Measurements from ENCODE around the gene FAM20C. TPM values are rescaled to one million over a fixed set of nuclear protein-coding genes. Genes with fewer than 3 reads are reported as not detected.

The FAM20C gene
- total and polyA plus RNA-seq, 2 of the 8 experiments (the other 6 are each of a cell fraction or from before 2014, with no cell fraction given) = 9.5 to 34.8 TPM

GRCh38 chr7:229184-229964, 37.0 kb downstream of the FAM20C start:
- Histone ChIP-seq H3K9ac (replicated peaks in 1 of 4; ENCODE audit: extremely low read depth in 1 of 4, low read depth in 3 of 4, low read length in 3 of 4) (no peak overlapping the region), H3K27me3 (replicated peaks in 1 of 4; ENCODE audit: control insufficient read depth in 3 of 4, extremely low read depth in 1 of 4, insufficient read depth in 3 of 4, low read length in 3 of 4) (no peaks in the 10 kb centered on the region), H4K91ac (replicated peaks; ENCODE audit: insufficient read length, low read length) (no peak overlapping the region), H3K4me1 (replicated peaks in 1 of 4; ENCODE audit: control insufficient read depth in 3 of 4, insufficient read depth in 4 of 4, low read length in 3 of 4) (no peaks in the 10 kb centered on the region), H2BK120ac (replicated peaks; ENCODE audit: low read depth, low read length) (no peak overlapping the region), H2BK15ac (ENCODE audit: low read length) (no peak overlapping the region), H3K56ac (replicated peaks; ENCODE audit: insufficient read length, low read depth, low read length) (no peak overlapping the region), H3K79me2 (ENCODE audit: control insufficient read depth in 1 of 2, insufficient read depth in 2 of 2, low read length in 2 of 2) (no peaks in the 10 kb centered on the region), H3K36me3 (ENCODE audit: control insufficient read depth in 2 of 4, insufficient read depth in 4 of 4, low read length in 3 of 4) (peaks cover 0 to 3% (median under 1%) of the 10 kb centered on the region in 4 experiments; a peak in 2 of 8 replicates), H3K4me2 (ENCODE audit: insufficient read depth in 1 of 2, low read depth in 2 of 2, low read length in 2 of 2) (no peak overlapping the region), H2BK12ac (ENCODE audit: low read depth, low read length) (no peak overlapping the region), H3K4me3 (ENCODE audit: extremely low read depth in 1 of 4, insufficient read depth in 2 of 4, low read depth in 3 of 4, low read length in 4 of 4) (no peak overlapping the region), H3K4ac (replicated peaks; ENCODE audit: insufficient read length, low read depth, low read length) (no peak overlapping the region), H3K14ac (ENCODE audit: insufficient read length) (no peak overlapping the region), H3K23ac (ENCODE audit: insufficient read length) (no peak overlapping the region), H2AK5ac (ENCODE audit: low read depth, low read length) (no peak overlapping the region), H2BK5ac (ENCODE audit: low read depth, low read length) (no peak overlapping the region), H3K23me2 (ENCODE audit: low read depth, low read length) (no peaks in the 10 kb centered on the region), H3K18ac (ENCODE audit: extremely low read depth, low read length) (no peak overlapping the region), H3K27ac (ENCODE audit: low read depth, low read length) (no peak overlapping the region), H4K5ac (ENCODE audit: insufficient read length, low read depth, low read length) (no peak overlapping the region), H4K20me1 (replicated peaks in 1 of 2; ENCODE audit: control insufficient read depth in 1 of 2, insufficient read depth in 2 of 2, low read length in 2 of 2) (peaks cover 3% of the 10 kb centered on the region in 2 experiments), H2AFZ (ENCODE audit: low read length) (no peak overlapping the region), H4K8ac (ENCODE audit: extremely low read depth, insufficient read depth, low read length) (no peak overlapping the region), H3K79me1 (ENCODE audit: low read depth, low read length) (peaks cover 9% of the 10 kb centered on the region), H2BK20ac (ENCODE audit: low read length) (no peak overlapping the region), H3K9me3 (ENCODE audit: insufficient read depth in 2 of 2, low read depth in 1 of 2, low read length in 1 of 2) (no peaks in the 10 kb centered on the region)
- DNase-seq (ENCODE audit: low read depth in 1 of 2, low spot score in 2 of 2) = no peak
- FAIRE-seq = no peak
- WGBS, 2 experiments (ENCODE audit: extremely low coverage in 1 of 2, insufficient coverage in 1 of 2, insufficient read length in 1 of 2, insufficient replicate concordance in 2 of 2, low coverage in 1 of 2, low lambda C conversion rate in 2 of 2, missing lambda C conversion rate in 1 of 2) = 89% methylated on average over 29 of the region's 29 CpGs; no CpG with 5 or more reads in 1 of the 2 experiments
- ChIA-PET CTCF (ENCODE audit: partially characterized antibody) (interaction anchor here (1.1 to 5.0 kb wide), 4 partner anchors 9 to 173 kb away, joined by 3 to 22 read pairs (median 6); no protein-coding TSS in a partner anchor), POLR2A (ENCODE audit: partially characterized antibody) (no interaction called here)
- no peak for TF ChIP-seq RXRA (IDR thresholded peaks at IDR 0.05; ENCODE audit: insufficient read depth, low read depth, low read length)
